Measurements from ENCODE around the gene HNF1A. TPM values are rescaled to one million over a fixed set of nuclear protein-coding genes. Genes with fewer than 3 reads are reported as not detected.

Gene HNF1A
- total and polyA plus RNA-seq, 9 of the 15 experiments (the other 6 are each of a cell fraction or from before 2014, with no cell fraction given): not detected

GRCh38 chr12:120962532-120963020, 15.8 kb upstream of the HNF1A start:
- POLR2A ChIA-PET: interaction anchor here (0.6 kb wide), 1 partner anchor 21 kb away, joined by 3 read pairs; no protein-coding TSS in a partner anchor

More at GRCh38 chr12:120962532-120963020, 15.8 kb upstream of the HNF1A start:
- CTCF ChIA-PET (ENCODE audit: low intra/inter-chr PET ratio): no interaction called here
- no peaks in the 10 kb centered on the region for H3K9me1 ChIP-seq (ENCODE audit: control insufficient read depth, insufficient read depth, low read length)
- H4K20me1 ChIP-seq (replicated peaks; ENCODE audit: control insufficient read depth, insufficient read depth, low read length): no peaks in the 10 kb centered on the region
- peaks cover 11 to 22% of the 10 kb centered on the region in 2 experiments; a peak in 4 of 5 replicates for H3K4me1 ChIP-seq (replicated peaks in 1 of 2; ENCODE audit: control insufficient read depth in 2 of 2, insufficient read depth in 2 of 2, low read length in 2 of 2)
- no peaks in the 10 kb centered on the region for H3K36me3 ChIP-seq (ENCODE audit: control insufficient read depth, insufficient read depth, low read length)
- no TSS peak for BruUV-seq (replicated peaks)
- 52% methylated on average over 2 of the region's 2 CpGs for WGBS (ENCODE audit: insufficient coverage, low coverage, missing lambda C conversion rate)
- H3K9ac ChIP-seq (ENCODE audit: insufficient read depth in 1 of 2, low read depth in 2 of 2, low read length in 2 of 2): no peak overlapping the region
- intact Hi-C loops (cut with micrococcal nuclease): no loop called here
- H3K4me2 ChIP-seq (ENCODE audit: insufficient read depth, low read length): no peak overlapping the region
- no peak overlapping the region for H2AFZ ChIP-seq (ENCODE audit: low read depth, low read length)
- TF ChIP-seq ZBTB11 (CRISPR knock-in tag; IDR thresholded peaks at IDR 0.05) (no peak), SRSF7 (optimal IDR thresholded peaks at IDR 0.05; ENCODE audit: low read depth, low read length) (no peak), CGGBP1 (CRISPR knock-in tag; IDR thresholded peaks at IDR 0.05) (no peak), PHF21A (IDR thresholded peaks at IDR 0.05; ENCODE audit: borderline replicate concordance, low read depth) (no peak), ZNF57 (CRISPR knock-in tag; IDR thresholded peaks at IDR 0.05) (no peak), ZNF311 (CRISPR knock-in tag; IDR thresholded peaks at IDR 0.05) (no peak), GABPB2 (CRISPR knock-in tag; conservative IDR thresholded peaks at IDR 0.05) (no peak), YY1 (IDR thresholded peaks at IDR 0.05; ENCODE audit: borderline replicate concordance in 1 of 3, control insufficient read depth in 1 of 3, extremely low read depth in 1 of 3, insufficient read depth in 3 of 3, insufficient read length in 1 of 3, insufficient replicate concordance in 2 of 3, low read depth in 1 of 3, low read length in 2 of 3) (peak in 1 of 3 experiments; percentile 66), ATF3 (IDR thresholded peaks at IDR 0.05) (0 out of 2 replicates have a peak, but pooled peaks have one; percentile 9), ATF3 (CRISPR knock-in tag; conservative IDR thresholded peaks at IDR 0.05) (no peak), SRSF3 (IDR thresholded peaks at IDR 0.05; ENCODE audit: insufficient read depth, low read length) (no peak), ZNF77 (CRISPR knock-in tag; IDR thresholded peaks at IDR 0.05) (no peak)
- H3K9me3 ChIP-seq (replicated peaks; ENCODE audit: control insufficient read depth, insufficient read depth, low read depth, low read length): no peaks in the 10 kb centered on the region
- no peak overlapping the region for H3K27ac ChIP-seq (ENCODE audit: extremely low read depth, low read depth, low read length)
- H3K4me3 ChIP-seq: no peak overlapping the region
- DNase-seq (ENCODE audit: extremely low read depth in 1 of 4, low spot score in 3 of 4): no peak
- ATAC-seq: no peak
- in situ Hi-C loops (cut with MboI): no loop called here
- H3K79me2 ChIP-seq (ENCODE audit: control insufficient read depth, insufficient read depth, low read length): no peaks in the 10 kb centered on the region
- no peak for FAIRE-seq
- no peaks in the 10 kb centered on the region for H3K27me3 ChIP-seq (ENCODE audit: control insufficient read depth in 2 of 2, insufficient read depth in 2 of 2, low read length in 2 of 2)

All from K562 (cell line).